22Rv1 (cell line): ENCODE results near the gene KIAA0753.

Source experiments
- ZFX ChIP-seq: fragments of 450-650 bp; IDR thresholded peaks from 2 replicates; pipeline ENCODE4 v1.6.1; 2017; ENCODE audit warnings: antibody characterized with exemption, borderline replicate concordance
- TF ChIP-seq, protein P1 (sequence below): fragments of 450-650 bp; IDR thresholded peaks from 2 replicates; pipeline ENCODE4 v1.5.1; 2017; ENCODE audit warnings: mild to moderate bottlenecking

DNA sequence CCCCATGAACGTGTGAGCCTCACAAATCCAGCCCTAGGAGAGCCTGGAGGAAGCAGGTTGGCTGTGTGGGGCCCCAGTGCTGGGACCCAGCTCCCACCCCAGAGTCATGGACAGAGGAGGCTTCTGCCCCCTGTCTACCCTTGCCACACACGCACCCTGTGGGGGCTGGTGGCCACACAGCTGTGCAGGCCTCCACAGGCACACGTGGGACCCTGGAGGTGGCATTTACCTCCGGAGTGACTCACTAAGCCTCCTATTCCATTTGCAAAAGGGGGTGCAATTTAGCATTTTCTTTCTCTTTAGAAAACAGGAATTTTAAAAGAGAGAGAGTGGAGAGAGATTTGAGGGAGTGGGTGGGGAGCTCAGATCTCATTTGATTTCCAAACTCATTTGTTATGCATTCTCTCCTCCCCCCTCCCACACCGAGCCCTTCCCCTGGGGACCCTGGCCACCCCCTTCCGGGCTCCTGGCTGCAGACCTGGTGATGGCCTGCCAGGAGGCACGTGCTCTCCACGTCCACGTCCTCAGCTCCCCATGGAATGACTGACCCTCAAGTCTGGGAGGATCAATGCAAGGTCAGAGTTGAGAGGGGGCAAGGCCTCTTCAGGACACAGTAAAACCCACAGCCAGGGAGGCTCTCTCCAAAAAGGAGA is 91.0 kb downstream of the KIAA0753 start:
- TF ChIP-seq, protein P1, sequence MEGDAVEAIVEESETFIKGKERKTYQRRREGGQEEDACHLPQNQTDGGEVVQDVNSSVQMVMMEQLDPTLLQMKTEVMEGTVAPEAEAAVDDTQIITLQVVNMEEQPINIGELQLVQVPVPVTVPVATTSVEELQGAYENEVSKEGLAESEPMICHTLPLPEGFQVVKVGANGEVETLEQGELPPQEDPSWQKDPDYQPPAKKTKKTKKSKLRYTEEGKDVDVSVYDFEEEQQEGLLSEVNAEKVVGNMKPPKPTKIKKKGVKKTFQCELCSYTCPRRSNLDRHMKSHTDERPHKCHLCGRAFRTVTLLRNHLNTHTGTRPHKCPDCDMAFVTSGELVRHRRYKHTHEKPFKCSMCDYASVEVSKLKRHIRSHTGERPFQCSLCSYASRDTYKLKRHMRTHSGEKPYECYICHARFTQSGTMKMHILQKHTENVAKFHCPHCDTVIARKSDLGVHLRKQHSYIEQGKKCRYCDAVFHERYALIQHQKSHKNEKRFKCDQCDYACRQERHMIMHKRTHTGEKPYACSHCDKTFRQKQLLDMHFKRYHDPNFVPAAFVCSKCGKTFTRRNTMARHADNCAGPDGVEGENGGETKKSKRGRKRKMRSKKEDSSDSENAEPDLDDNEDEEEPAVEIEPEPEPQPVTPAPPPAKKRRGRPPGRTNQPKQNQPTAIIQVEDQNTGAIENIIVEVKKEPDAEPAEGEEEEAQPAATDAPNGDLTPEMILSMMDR = no peak
- no peak for TF ChIP-seq ZFX
